Stimulated activated CD4-positive, alpha-beta T cell treated with anti-CD3 and anti-CD28 coated beads, Interleukin-12 subunit alpha, Interleukin-12 subunit beta, amount 100 ng/mL, for 48 hours (primary cell): ENCODE data around the gene PRPF31.

Experiments
- DNase-seq, 3 donors: peaks; one replicate each; pipeline ENCODE4 v3.0.0-alpha.2; 2020; ENCODE audit warnings: low read depth in 2 of 3, low spot score in 1 of 3

Gene PRPF31

GRCh38 chr19:54107876-54108490 lies 7.6 kb upstream of the PRPF31 start:
- no peak for DNase-seq

- DNase-seq, result no peak
Observed at GRCh38 chr19:54108496-54108895, 7.1 kb upstream of the PRPF31 start.

- DNase-seq, result no peak
Observed at GRCh38 chr19:54109651-54110050, 5.9 kb upstream of the PRPF31 start.

- no peak for DNase-seq
Observed at GRCh38 chr19:54114340-54115108, 1.0 kb upstream of the PRPF31 start.

- no peak for DNase-seq
Observed at GRCh38 chr19:54121259-54121658, 5.7 kb downstream of the PRPF31 start.

- no peak for DNase-seq
Observed at GRCh38 chr19:54123682-54124081, 8.1 kb downstream of the PRPF31 start.

- no peak for DNase-seq
Observed at GRCh38 chr19:54124393-54124792, 8.8 kb downstream of the PRPF31 start.

GRCh38 chr19:54125713-54126112 lies 10.2 kb downstream of the PRPF31 start:
- DNase-seq, result no peak

- no peak for DNase-seq
Observed at GRCh38 chr19:54127688-54128440, 12.3 kb downstream of the PRPF31 start.

- DNase-seq, result no peak
Observed at GRCh38 chr19:54128441-54128725, 12.8 kb downstream of the PRPF31 start.

GRCh38 chr19:54128796-54129616 lies 13.5 kb downstream of the PRPF31 start:
- no peak for DNase-seq

- DNase-seq, result no peak
Observed at GRCh38 chr19:54129617-54129996, 14.1 kb downstream of the PRPF31 start.

- DNase-seq, result no peak
Observed at GRCh38 chr19:54133312-54133956, 17.9 kb downstream of the PRPF31 start.

GRCh38 chr19:54133957-54134590 lies 18.5 kb downstream of the PRPF31 start:
- DNase-seq, result no peak

- no peak for DNase-seq
Observed at GRCh38 chr19:54136086-54136863, 20.7 kb downstream of the PRPF31 start.

- peak; percentile 97 to 99 (median 98) for DNase-seq
Observed at GRCh38 chr19:54136864-54137698, 21.5 kb downstream of the PRPF31 start.

GRCh38 chr19:54137699-54138488 lies 22.3 kb downstream of the PRPF31 start, which contains the start of gene CNOT3:
TSS of gene CNOT3 (plus strand) at chr19:54137762. CDS start at chr19:54142979, 5,217 bp downstream.
- DNase-seq, result peak in 1 of 3 donors; percentile 15
